Muscle of leg (tissue), 11 donors: ENCODE data around the gene LACTB. TPM values are rescaled to one million over a fixed set of nuclear protein-coding genes. Genes with fewer than 3 reads are reported as not detected.

Experiments
- DNase-seq: peaks from one replicate; pipeline ENCODE4 v3.0.0; 2013
- H3K27ac ChIP-seq: one replicate; pipeline ENCODE4 v1.5.1; 2013; ENCODE audit warnings: mild to moderate bottlenecking, low read length, control low read depth
- H3K27me3 ChIP-seq: one replicate; pipeline ENCODE4 v1.6.1; 2013; ENCODE audit warnings: low read length; ENCODE audit not compliant: control insufficient read depth, insufficient read depth
- H3K36me3 ChIP-seq: one replicate; pipeline ENCODE4 v1.6.1; 2013; ENCODE audit warnings: low read length; ENCODE audit not compliant: control insufficient read depth, insufficient read depth
- H3K4me1 ChIP-seq: one replicate; pipeline ENCODE4 v1.6.1; 2013; ENCODE audit warnings: low read length; ENCODE audit not compliant: control insufficient read depth, insufficient read depth
- H3K4me3 ChIP-seq: one replicate; pipeline ENCODE4 v1.5.1; 2013; ENCODE audit warnings: low read length, control low read depth
- H3K9me3 ChIP-seq: replicated peaks from 2 replicates; pipeline ENCODE4 v1.6.1; 2013; ENCODE audit warnings: low read depth, low read length; ENCODE audit not compliant: control insufficient read depth
- WGBS: methylation state at CpG from one replicate; pipeline ENCODE4 v1.1.5; 2013; ENCODE audit warnings: missing lambda C conversion rate; ENCODE audit not compliant: insufficient coverage; 5-methylcytosine and 5-hydroxymethylcytosine counted together
- polyA plus RNA-seq, 8 donors: library from polyadenylated mRNA; unstranded; fragments of 120-200 nt; gene quantifications; one replicate each; pipeline versions ENCODE4 v1.2.1 to v1.2.3, GENCODE V29; 2013; ENCODE audit warnings: inconsistent platforms in 1 of 8, low replicate concordance in 1 of 8; ENCODE audit not compliant: insufficient read length in 8 of 8, insufficient read depth in 1 of 8
- total RNA-seq: library from RNA; stranded (reverse); fragments of 120-200 nt; gene quantifications from one replicate; pipeline ENCODE4 v1.2.4, GENCODE V29; 2013

The LACTB gene
- total and polyA plus RNA-seq, 9 donors: 13.4 to 15.5 (median 14.7) TPM

DNA sequence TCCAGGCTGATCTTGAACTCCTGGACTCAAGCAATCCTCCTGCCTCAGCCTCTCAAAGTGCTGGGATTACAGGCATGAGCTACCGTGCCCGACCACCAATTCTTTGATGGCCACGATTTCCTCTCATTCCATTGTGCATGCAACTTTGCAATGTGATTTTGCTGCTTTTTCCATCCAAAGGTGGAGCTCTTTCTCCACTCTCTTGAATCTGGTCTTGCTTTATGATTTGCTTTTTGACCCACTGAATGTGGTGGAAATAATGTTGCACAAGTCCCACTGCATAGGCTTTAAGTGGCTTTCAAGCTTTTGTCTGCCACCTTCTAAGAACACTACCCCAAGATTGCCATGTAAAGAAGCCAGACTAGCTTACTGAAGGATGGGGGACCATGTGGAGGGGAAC lies 25.0 kb downstream of the LACTB start:
- Histone ChIP-seq H3K4me1 (no peaks in the 10 kb centered on the region), H3K27ac (no peak overlapping the region), H3K4me3 (no peak overlapping the region), H3K27me3 (no peaks in the 10 kb centered on the region), H3K36me3 (peaks cover 20% of the 10 kb centered on the region), H3K9me3 (no peaks in the 10 kb centered on the region)
- 76% methylated on average over 3 of the region's 3 CpGs for WGBS
- no peak for DNase-seq

DNA sequence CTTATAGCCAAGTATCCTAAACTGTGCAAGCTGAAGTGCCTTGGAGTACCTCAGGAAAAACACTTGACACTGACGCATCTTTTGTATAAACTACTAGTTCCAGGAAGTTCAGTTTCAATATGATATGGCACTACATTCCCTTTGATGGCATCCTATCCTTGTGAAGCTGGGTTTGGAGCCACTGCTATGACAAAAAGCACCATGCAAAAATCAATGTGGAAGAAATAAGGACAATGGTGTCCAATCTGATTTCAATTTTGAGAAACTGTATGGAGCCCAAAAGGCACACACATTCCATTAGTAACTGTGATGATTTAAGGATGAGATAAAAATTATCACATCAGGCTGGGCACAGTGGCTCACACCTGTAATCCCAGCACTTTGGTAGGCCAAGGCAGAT lies 30.0 kb downstream of the LACTB start:
- peaks cover 2% of the 10 kb centered on the region for H3K4me1 ChIP-seq
- H3K9me3 ChIP-seq: no peaks in the 10 kb centered on the region
- H3K4me3 ChIP-seq: no peak overlapping the region
- H3K27ac ChIP-seq: no peak overlapping the region
- DNase-seq: no peak
- WGBS: no CpG with 5 or more reads among the region's 1 CpG
- H3K27me3 ChIP-seq: no peaks in the 10 kb centered on the region
- H3K36me3 ChIP-seq: peaks cover 18% of the 10 kb centered on the region

- Histone ChIP-seq H3K27ac (no peak overlapping the region), H3K9me3 (no peaks in the 10 kb centered on the region), H3K27me3 (no peaks in the 10 kb centered on the region), H3K4me1 (peaks cover 8% of the 10 kb centered on the region), H3K4me3 (no peak overlapping the region), H3K36me3 (peaks cover 7% of the 10 kb centered on the region)
- no CpG with 5 or more reads among the region's 3 CpGs for WGBS
- DNase-seq: no peak
These were observed 33.8 kb downstream of the LACTB start for GRCh38 chr15:63155486-63155885.

GRCh38 chr15:63156086-63156710 lies 34.5 kb downstream of the LACTB start:
- DNase-seq: peak; percentile 20
- no CpG with 5 or more reads among the region's 10 CpGs for WGBS
- Histone ChIP-seq H3K4me1 (peaks cover 8% of the 10 kb centered on the region), H3K27ac (peak overlapping the region; percentile 98), H3K4me3 (peak overlapping the region; percentile 94), H3K27me3 (no peaks in the 10 kb centered on the region), H3K9me3 (no peaks in the 10 kb centered on the region), H3K36me3 (peaks cover 7% of the 10 kb centered on the region)

DNA sequence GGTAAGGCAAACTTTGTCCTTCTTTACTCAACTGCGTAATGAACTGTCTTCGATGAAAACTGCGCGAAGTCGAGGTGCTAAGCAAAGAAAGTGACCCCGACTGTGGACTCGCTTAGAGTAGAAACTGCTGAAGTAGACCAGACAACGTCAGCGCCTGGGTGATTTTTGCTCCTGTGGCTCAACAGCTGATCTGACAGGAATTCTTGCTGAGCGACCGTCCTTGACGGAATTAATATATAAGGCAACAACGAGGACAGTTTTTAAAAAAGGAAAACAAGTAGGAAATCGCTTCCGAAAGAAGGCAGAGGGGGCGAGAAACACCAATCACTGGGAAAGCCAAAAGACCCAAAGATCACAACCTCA lies 35.1 kb downstream of the LACTB start:
- Histone ChIP-seq H3K4me1 (peaks cover 8% of the 10 kb centered on the region), H3K36me3 (peaks cover 6% of the 10 kb centered on the region)

GRCh38 chr15:63157118-63157843 lies 35.6 kb downstream of the LACTB start, which contains the start of gene RPS27L:
Gene RPS27L, minus strand, starts transcription at chr15:63157477. Its CDS starts 72 bp downstream, at chr15:63157405.
- H3K36me3 ChIP-seq: peaks cover 6% of the 10 kb centered on the region
- under 1% methylated on average over 52 of the region's 60 CpGs for WGBS
- peaks cover 8% of the 10 kb centered on the region for H3K4me1 ChIP-seq
- H3K27me3 ChIP-seq: no peaks in the 10 kb centered on the region
- H3K4me3 ChIP-seq: peak within 1 kb of the TSS; percentile 94
- peak within 1 kb of the TSS; percentile 98 for H3K27ac ChIP-seq
- DNase-seq: peak; percentile 97
- no peaks in the 10 kb centered on the region for H3K9me3 ChIP-seq

More for the DNA sequence above, 35.1 kb downstream of the LACTB start:
- Histone ChIP-seq H3K9me3 (no peaks in the 10 kb centered on the region), H3K4me3 (peak overlapping the region; percentile 94), H3K27ac (peak overlapping the region; percentile 98), H3K27me3 (no peaks in the 10 kb centered on the region)
- peak; percentile 68 for DNase-seq
- WGBS: under 1% methylated on average over 16 of the region's 16 CpGs

- peaks cover 2% of the 10 kb centered on the region for H3K36me3 ChIP-seq
- H3K27ac ChIP-seq: peak overlapping the region; percentile 98
- WGBS: 30% methylated on average over 2 of the region's 18 CpGs
- H3K9me3 ChIP-seq: no peaks in the 10 kb centered on the region
- no peaks in the 10 kb centered on the region for H3K27me3 ChIP-seq
- peak; percentile 93 for DNase-seq
- H3K4me1 ChIP-seq: peaks cover 8% of the 10 kb centered on the region
- H3K4me3 ChIP-seq: peak overlapping the region; percentile 94
These were observed 36.3 kb downstream of the LACTB start for GRCh38 chr15:63157891-63158431.

- H3K36me3 ChIP-seq: no peaks in the 10 kb centered on the region
- peaks cover 6% of the 10 kb centered on the region for H3K4me1 ChIP-seq
- no peak for DNase-seq
- no peak overlapping the region for H3K27ac ChIP-seq
- H3K4me3 ChIP-seq: no peak overlapping the region
- H3K27me3 ChIP-seq: no peaks in the 10 kb centered on the region
- H3K9me3 ChIP-seq: no peaks in the 10 kb centered on the region
These were observed 39.0 kb downstream of the LACTB start for GRCh38 chr15:63160638-63161037.

GRCh38 chr15:63163217-63163616 lies 41.6 kb downstream of the LACTB start:
- Histone ChIP-seq H3K36me3 (no peaks in the 10 kb centered on the region), H3K9me3 (no peaks in the 10 kb centered on the region), H3K27ac (no peak overlapping the region), H3K27me3 (no peaks in the 10 kb centered on the region), H3K4me3 (no peak overlapping the region), H3K4me1 (peaks cover 4% of the 10 kb centered on the region)
- WGBS: 58% methylated on average over 1 of the region's 4 CpGs
- DNase-seq: no peak

GRCh38 chr15:63165166-63165859 lies 43.7 kb downstream of the LACTB start:
- H3K9me3 ChIP-seq: no peaks in the 10 kb centered on the region
- no peaks in the 10 kb centered on the region for H3K27me3 ChIP-seq
- H3K36me3 ChIP-seq: no peaks in the 10 kb centered on the region
- peaks cover 9% of the 10 kb centered on the region for H3K4me1 ChIP-seq
- no peak overlapping the region for H3K4me3 ChIP-seq
- no peak for DNase-seq
- no CpG with 5 or more reads among the region's 6 CpGs for WGBS
- H3K27ac ChIP-seq: no peak overlapping the region
